Right renal pelvis (tissue), 4 donors: ENCODE results near the gene RIC8B. TPM values are rescaled to one million over a fixed set of nuclear protein-coding genes. Genes with fewer than 3 reads are reported as not detected.

Experiments used
- DNase-seq, 4 donors: peaks; one replicate each; pipeline ENCODE4 v3.0.0-alpha.2; 2013; ENCODE audit warnings: low read depth in 4 of 4, low spot score in 3 of 4, missing footprints in 1 of 4
- polyA plus RNA-seq, 4 donors: library from polyadenylated mRNA; unstranded; fragments of 120-200 nt; gene quantifications; one replicate each; pipeline ENCODE4 v1.2.1, GENCODE V29; 2013; ENCODE audit not compliant: insufficient read length in 4 of 4

Gene RIC8B
- polyA plus RNA-seq, 4 donors = 23.7 to 31.1 (median 26.1) TPM

- no peak for DNase-seq
Observed at GRCh38 chr12:106791531-106791930, 17.0 kb downstream of the RIC8B start.

- no peak for DNase-seq
Observed at GRCh38 chr12:106794369-106794768, 19.9 kb downstream of the RIC8B start.

GRCh38 chr12:106801167-106801708 lies 26.8 kb downstream of the RIC8B start:
- no peak for DNase-seq

GRCh38 chr12:106801830-106802533 lies 27.5 kb downstream of the RIC8B start:
- no peak for DNase-seq

- no peak for DNase-seq
Observed at GRCh38 chr12:106804668-106805067, 30.2 kb downstream of the RIC8B start.

GRCh38 chr12:106814714-106815113 lies 40.2 kb downstream of the RIC8B start:
- peak; percentile 9 to 56 (median 27) for DNase-seq

GRCh38 chr12:106815741-106816140 lies 41.3 kb downstream of the RIC8B start:
- DNase-seq = no peak

GRCh38 chr12:106816231-106816630 lies 41.7 kb downstream of the RIC8B start:
- DNase-seq = no peak

GRCh38 chr12:106819991-106820390 lies 45.5 kb downstream of the RIC8B start:
- DNase-seq = no peak

GRCh38 chr12:106831699-106832098 lies 57.2 kb downstream of the RIC8B start:
- no peak for DNase-seq

GRCh38 chr12:106837782-106838181 lies 63.3 kb downstream of the RIC8B start:
- no peak for DNase-seq

- no peak for DNase-seq
Observed at GRCh38 chr12:106839333-106839732, 64.9 kb downstream of the RIC8B start.

GRCh38 chr12:106840243-106840642 lies 65.8 kb downstream of the RIC8B start:
- peak; percentile 34 to 68 (median 50) for DNase-seq

- peak; percentile 39 to 50 (median 48) for DNase-seq
Observed at GRCh38 chr12:106841510-106842302, 67.2 kb downstream of the RIC8B start.

- no peak for DNase-seq
Observed at GRCh38 chr12:106845902-106846301, 71.4 kb downstream of the RIC8B start.

- no peak for DNase-seq
Observed at GRCh38 chr12:106847861-106848260, 73.4 kb downstream of the RIC8B start.

GRCh38 chr12:106851306-106851705 lies 76.8 kb downstream of the RIC8B start:
- DNase-seq = no peak

GRCh38 chr12:106854723-106855122 lies 80.2 kb downstream of the RIC8B start:
- no peak for DNase-seq

- DNase-seq = no peak
Observed at GRCh38 chr12:106855221-106855758, 80.8 kb downstream of the RIC8B start.

- DNase-seq = no peak
Observed at GRCh38 chr12:106861984-106862916, 87.8 kb downstream of the RIC8B start.
